Transverse colon (tissue), 4 donors: ENCODE measurements around the gene VPS37D. TPM values are rescaled to one million over a fixed set of nuclear protein-coding genes. Genes with fewer than 3 reads are reported as not detected.

Source experiments
- DNase-seq: peaks from one replicate; pipeline ENCODE4 v3.0.0-alpha.2; 2019
- H3K27ac ChIP-seq, 4 donors: fragments of 200-600 bp; sonication (generic); 2 replicates each; pipeline ENCODE4 v1.5.1; 2016 to 2018; ENCODE audit warnings: inconsistent platforms in 4 of 4
- H3K27me3 ChIP-seq: fragments of 200-600 bp; sonication (generic); 2 replicates; pipeline ENCODE4 v1.5.1; 2017; ENCODE audit warnings: inconsistent platforms
- H3K36me3 ChIP-seq, 4 donors: fragments of 200-600 bp; sonication (generic); 2 replicates each; pipeline ENCODE4 v1.5.1; 2017 to 2019; ENCODE audit warnings: inconsistent platforms in 4 of 4
- H3K4me1 ChIP-seq, 4 donors: fragments of 200-600 bp; sonication (generic); 2 replicates each; pipeline ENCODE4 v1.5.1; 2017 to 2020; ENCODE audit warnings: inconsistent platforms in 4 of 4
- H3K4me3 ChIP-seq, 4 donors: fragments of 200-600 bp; sonication (generic); 1 replicate in 1 of 4; 2 replicates in 3 of 4; pipeline versions ENCODE4 v1.5.1 to v1.6.1; 2017 to 2019; ENCODE audit warnings: inconsistent platforms in 4 of 4
- H3K9me3 ChIP-seq, 2 donors: fragments of 200-600 bp; sonication (generic); 2 replicates each; pipeline ENCODE4 v1.5.1; 2017 to 2019; ENCODE audit warnings: inconsistent platforms in 2 of 2
- EP300 ChIP-seq: sonication (generic); formaldehyde crosslinking; IDR thresholded peaks from one replicate; pipeline ENCODE4 v1.6.1; 2017; ENCODE audit warnings: antibody characterized with exemption, low read depth
- POLR2A ChIP-seq: fragments of 450-650 bp; IDR thresholded peaks from one replicate; pipeline ENCODE4 v1.6.1; 2016; ENCODE audit warnings: antibody characterized with exemption, mild to moderate bottlenecking, moderate library complexity
- POLR2AphosphoS5 ChIP-seq, 3 donors: sonication (generic); formaldehyde crosslinking; IDR thresholded peaks; one replicate each; pipeline ENCODE4 v1.6.1; 2016; ENCODE audit warnings: antibody characterized with exemption in 3 of 3
- WGBS, 2 donors: methylation state at CpG; one replicate each; pipeline ENCODE4 v1.1.5; 2018; ENCODE audit warnings: low coverage in 1 of 2; 5-methylcytosine and 5-hydroxymethylcytosine counted together
- in situ Hi-C, 4 donors: fragments of 200-750 bp; cut with MboI; loops; one replicate each; pipeline versions ENCODE4 v1.15.0 to v1.15.1; 2017; ENCODE audit warnings: low sequenced_read_pairs in 3 of 4, low pct_ligation_motif_present in 1 of 4, low pct_unique_long_range_greater_than_20kb in 1 of 4
- intact Hi-C: fragments of 100-400 bp; cut with DNase I; formaldehyde crosslinking; loops from one replicate; pipeline ENCODE4 v1.15.1; 2023; ENCODE audit warnings: low total_unique reads
- total RNA-seq, 4 donors: library from RNA; depleted of rRNA; stranded (reverse); fragments of >200 nt; gene quantifications; one replicate each; pipeline ENCODE4 v1.1.0, GENCODE V29; 2016
- TF ChIP-seq, protein P1 (sequence below), 5 experiments: fragments of 200-600 bp in 3 of 5; fragments of 450-650 bp in 2 of 5; sonication (generic) in 3 of 5; IDR thresholded peaks; 1 replicate in 2 of 5; 2 replicates in 3 of 5; pipeline ENCODE4 v1.5.1; 2016 to 2017; ENCODE audit warnings: antibody characterized with exemption in 5 of 5, inconsistent platforms in 3 of 5, mild to moderate bottlenecking in 2 of 5, moderate library complexity in 1 of 5

VPS37D gene
- total RNA-seq, 4 donors from 2014 or later: 0.82 to 3.5 TPM; not detected in 2

DNA sequence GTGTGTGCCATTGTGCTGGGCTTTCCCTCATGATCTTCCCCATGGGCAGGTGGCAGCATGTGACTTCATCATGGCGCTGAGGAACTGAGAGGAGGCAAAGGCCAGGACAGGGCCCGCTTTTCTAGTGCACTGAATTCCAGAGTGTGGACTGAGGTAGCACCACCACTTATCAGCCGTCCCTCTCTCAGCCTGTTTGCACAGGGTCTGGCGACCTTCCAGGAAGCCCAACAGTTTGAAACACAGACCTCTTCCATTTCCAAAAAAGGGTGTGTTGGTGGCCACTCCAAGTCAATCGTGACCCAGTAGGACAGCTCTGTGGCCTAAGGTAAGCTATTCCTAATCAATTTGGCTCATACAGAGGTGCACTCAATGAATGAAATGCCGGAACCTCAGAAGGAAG, 11.2 kb downstream of the VPS37D start:
- Histone ChIP-seq H3K4me3 (no peak overlapping the region), H3K9me3 (no peaks in the 10 kb centered on the region), H3K27ac (no peak overlapping the region), H3K36me3 (no peaks in the 10 kb centered on the region), H3K27me3 (no peaks in the 10 kb centered on the region), H3K4me1 (peaks cover 13 to 25% (median 21%) of the 10 kb centered on the region in 4 donors)
- in situ Hi-C loops (no loop called here), intact Hi-C loops (no loop called here)
- no peak for DNase-seq
- 80 to 88% methylated on average over 1 to 6 of the region's 6 CpGs for WGBS, 2 donors
- no peak for TF ChIP-seq POLR2A
- TF ChIP-seq POLR2AphosphoS5 (IDR thresholded peaks at IDR 0.05): no peak
- no peak for TF ChIP-seq EP300
- TF ChIP-seq, protein P1, sequence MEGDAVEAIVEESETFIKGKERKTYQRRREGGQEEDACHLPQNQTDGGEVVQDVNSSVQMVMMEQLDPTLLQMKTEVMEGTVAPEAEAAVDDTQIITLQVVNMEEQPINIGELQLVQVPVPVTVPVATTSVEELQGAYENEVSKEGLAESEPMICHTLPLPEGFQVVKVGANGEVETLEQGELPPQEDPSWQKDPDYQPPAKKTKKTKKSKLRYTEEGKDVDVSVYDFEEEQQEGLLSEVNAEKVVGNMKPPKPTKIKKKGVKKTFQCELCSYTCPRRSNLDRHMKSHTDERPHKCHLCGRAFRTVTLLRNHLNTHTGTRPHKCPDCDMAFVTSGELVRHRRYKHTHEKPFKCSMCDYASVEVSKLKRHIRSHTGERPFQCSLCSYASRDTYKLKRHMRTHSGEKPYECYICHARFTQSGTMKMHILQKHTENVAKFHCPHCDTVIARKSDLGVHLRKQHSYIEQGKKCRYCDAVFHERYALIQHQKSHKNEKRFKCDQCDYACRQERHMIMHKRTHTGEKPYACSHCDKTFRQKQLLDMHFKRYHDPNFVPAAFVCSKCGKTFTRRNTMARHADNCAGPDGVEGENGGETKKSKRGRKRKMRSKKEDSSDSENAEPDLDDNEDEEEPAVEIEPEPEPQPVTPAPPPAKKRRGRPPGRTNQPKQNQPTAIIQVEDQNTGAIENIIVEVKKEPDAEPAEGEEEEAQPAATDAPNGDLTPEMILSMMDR (IDR thresholded peaks at IDR 0.05): no peak

DNA sequence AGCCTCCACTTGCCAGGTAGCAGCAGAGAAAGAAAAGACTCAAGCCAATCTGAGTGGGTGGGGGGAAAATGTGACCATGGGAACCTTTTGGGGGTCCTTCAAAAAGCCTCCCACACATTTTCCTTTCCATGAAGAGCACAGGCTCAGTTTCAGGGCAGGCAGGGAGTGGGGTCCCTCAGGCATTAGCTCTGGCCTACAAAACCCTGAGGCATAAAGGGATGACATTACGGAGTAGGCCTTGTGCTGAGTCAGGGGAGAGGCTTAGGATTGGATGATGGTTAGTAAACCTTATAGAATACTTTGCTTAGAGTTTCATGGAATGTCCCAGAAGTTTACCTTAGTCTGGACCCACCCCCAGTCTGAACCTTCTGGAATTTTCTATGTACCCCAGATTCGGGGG, 12.1 kb downstream of the VPS37D start:
- peaks cover 13 to 33% (median 27%) of the 10 kb centered on the region in 4 donors for H3K4me1 ChIP-seq
- H3K27me3 ChIP-seq: no peaks in the 10 kb centered on the region
- in situ Hi-C loops: no loop called here
- H3K27ac ChIP-seq: no peak overlapping the region
- no peak for DNase-seq
- 96 to 100% methylated on average over 1 to 2 of the region's 2 CpGs for WGBS, 2 donors
- intact Hi-C loops: loop anchor here (10.0 kb wide), 1 partner anchor 55 kb away; the partner anchor contains the start of gene ABHD11
- TF ChIP-seq EP300 (no peak), POLR2AphosphoS5 (IDR thresholded peaks at IDR 0.05) (no peak), POLR2A (no peak)
- TF ChIP-seq, protein P1 (IDR thresholded peaks at IDR 0.05): no peak
- no peaks in the 10 kb centered on the region for H3K36me3 ChIP-seq
- no peaks in the 10 kb centered on the region for H3K9me3 ChIP-seq
- H3K4me3 ChIP-seq: no peak overlapping the region

DNA sequence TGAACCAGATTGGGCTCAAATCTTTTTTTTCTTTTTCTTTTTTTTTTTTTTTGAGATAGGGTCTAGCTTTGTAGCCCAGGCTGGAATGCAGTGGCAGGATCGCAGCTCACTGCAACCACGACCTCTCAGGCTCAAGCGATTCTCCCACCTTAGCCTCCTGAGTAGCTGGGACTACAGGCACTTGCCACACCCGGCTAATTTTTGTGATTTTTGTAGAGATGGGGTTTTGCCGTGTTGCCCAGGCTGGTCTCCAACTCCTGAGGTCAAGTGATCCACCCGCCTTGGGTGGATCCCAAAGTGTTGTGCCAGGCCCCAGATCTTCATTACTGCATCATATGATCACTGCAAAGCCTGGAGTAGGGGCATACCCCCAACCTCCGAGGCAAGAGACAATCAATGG, 12.9 kb downstream of the VPS37D start:
- intact Hi-C loops: loop anchor here (10.0 kb wide), 1 partner anchor 54 kb away; the partner anchor contains the start of gene ABHD11
- no peak for DNase-seq

DNA sequence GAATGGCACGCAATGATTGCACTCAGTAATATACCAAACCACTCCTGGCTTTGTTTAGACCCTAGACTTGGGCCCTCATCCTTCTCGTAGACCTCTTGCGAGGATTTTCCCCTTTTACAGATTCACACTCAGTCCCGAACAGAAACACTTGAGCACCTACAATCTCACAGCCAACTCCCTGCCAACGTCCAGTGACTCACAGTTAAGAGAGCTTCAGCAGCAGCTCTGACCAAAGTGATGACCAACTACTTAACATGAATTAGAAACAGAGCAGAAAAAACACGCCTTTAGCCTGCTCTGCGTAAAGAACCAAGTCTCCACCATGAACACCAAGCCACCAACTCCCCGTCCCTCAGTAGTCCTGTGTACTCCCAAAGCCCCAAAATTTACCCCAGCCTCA, 13.4 kb downstream of the VPS37D start:
- Histone ChIP-seq H3K9me3 (no peaks in the 10 kb centered on the region), H3K4me3 (no peak overlapping the region), H3K4me1 (peaks cover 13 to 36% (median 27%) of the 10 kb centered on the region in 4 donors), H3K27ac (no peak overlapping the region), H3K27me3 (no peaks in the 10 kb centered on the region), H3K36me3 (no peaks in the 10 kb centered on the region)
- no peak for DNase-seq
- in situ Hi-C loops: no loop called here
- intact Hi-C loops: loop anchor here (10.0 kb wide), 1 partner anchor 54 kb away; the partner anchor contains the start of gene ABHD11
- 66 to 80% methylated on average over 6 to 8 of the region's 8 CpGs for WGBS, 2 donors
- TF ChIP-seq, protein P1 (IDR thresholded peaks at IDR 0.05): no peak
- TF ChIP-seq EP300 (no peak), POLR2A (no peak), POLR2AphosphoS5 (IDR thresholded peaks at IDR 0.05) (no peak)

More for the DNA sequence above, 12.9 kb downstream of the VPS37D start:
- TF ChIP-seq EP300: no peak
- TF ChIP-seq, protein P1 (IDR thresholded peaks at IDR 0.05): no peak
- no peak for TF ChIP-seq POLR2AphosphoS5 (IDR thresholded peaks at IDR 0.05)
- TF ChIP-seq POLR2A: no peak
- Histone ChIP-seq H3K27me3 (no peaks in the 10 kb centered on the region), H3K9me3 (no peaks in the 10 kb centered on the region), H3K4me1 (peaks cover 13 to 36% (median 27%) of the 10 kb centered on the region in 4 donors), H3K36me3 (no peaks in the 10 kb centered on the region), H3K27ac (no peak overlapping the region), H3K4me3 (no peak overlapping the region)
- 87 to 100% methylated on average over 1 to 7 of the region's 7 CpGs for WGBS, 2 donors
- in situ Hi-C loops: no loop called here
